HCEC 1CT (cell line): Measurements from ENCODE around the gene INPP4B.

Experiments
- DNase-seq: peaks from one replicate; pipeline ENCODE4 v3.0.0-alpha.2; 2017

INPP4B gene

DNA sequence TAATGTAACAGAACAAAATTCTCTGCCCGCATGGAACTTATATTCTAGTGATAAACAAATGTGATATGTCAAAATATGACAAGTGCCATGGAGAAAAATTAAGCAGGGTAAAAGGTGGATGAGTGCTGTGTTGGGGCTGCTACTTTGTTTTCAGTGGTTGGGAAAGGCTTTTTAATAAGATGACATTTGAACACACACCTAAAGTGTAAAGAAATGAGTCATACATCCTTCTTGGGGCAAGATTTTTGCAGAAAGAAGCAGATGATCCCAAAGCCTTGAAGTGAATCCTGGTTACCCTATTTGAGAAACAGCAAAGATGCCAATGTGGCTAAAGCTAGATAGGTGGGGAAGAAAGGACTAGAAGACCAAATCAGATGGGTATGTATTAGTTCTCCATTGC is 564.1 kb downstream of the INPP4B start:
- no peak for DNase-seq

DNA sequence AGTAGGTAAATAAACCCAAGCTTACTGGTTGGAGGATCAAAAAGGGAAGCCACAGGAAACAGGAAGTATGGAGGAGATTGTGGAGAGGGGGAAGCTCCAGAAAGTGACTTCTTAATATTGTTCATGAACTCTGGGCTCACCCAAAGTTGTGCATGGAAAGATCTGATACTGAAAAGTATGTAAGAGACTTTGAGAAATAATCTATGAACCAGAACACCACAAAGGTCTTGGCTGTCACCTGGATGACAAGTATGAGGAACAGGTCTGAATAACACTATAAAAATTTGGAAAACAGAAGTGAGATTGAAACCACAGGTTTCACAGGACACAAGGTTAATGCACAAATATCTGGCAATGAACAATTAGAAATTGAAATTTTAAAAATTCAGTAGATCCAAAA is 567.4 kb downstream of the INPP4B start:
- DNase-seq: no peak

DNA sequence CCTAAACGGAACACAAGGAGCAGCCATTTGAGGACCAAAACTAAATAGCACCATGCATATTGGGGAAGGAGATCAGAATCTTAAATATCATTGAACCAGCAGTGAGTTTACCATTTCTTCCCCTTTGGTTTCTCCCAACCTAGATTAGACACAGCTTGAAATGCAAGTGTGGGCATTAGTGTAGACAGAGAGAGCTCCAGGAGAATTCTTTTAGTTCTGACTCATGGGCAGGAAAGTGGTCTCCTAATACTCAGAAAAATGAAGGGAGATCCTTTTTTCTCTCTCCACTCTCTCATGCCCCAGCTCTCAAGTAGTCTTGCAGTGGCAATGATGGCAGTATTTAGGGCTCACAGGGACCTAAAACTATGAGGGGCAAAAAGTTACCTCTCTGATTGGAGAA is 567.9 kb downstream of the INPP4B start:
- no peak for DNase-seq

DNA sequence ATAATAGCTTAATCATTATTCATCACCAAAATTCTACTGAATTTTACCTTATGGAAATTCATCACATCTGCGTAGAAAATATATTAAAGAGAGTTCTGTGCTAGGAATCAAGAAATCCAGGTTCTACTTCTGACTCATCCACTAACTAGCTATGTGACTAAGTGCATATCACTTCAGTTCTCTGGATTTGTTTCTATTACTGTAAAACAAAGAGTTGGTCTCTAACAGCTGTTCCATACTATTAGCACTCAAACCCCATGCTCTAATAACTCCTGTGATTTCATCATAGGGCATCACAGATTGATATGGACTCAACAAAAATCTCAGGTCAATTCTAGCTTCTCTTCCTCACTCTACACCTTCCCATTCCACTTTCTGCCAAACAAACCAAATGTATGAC is 572.0 kb downstream of the INPP4B start:
- DNase-seq: peak; percentile 69

DNA sequence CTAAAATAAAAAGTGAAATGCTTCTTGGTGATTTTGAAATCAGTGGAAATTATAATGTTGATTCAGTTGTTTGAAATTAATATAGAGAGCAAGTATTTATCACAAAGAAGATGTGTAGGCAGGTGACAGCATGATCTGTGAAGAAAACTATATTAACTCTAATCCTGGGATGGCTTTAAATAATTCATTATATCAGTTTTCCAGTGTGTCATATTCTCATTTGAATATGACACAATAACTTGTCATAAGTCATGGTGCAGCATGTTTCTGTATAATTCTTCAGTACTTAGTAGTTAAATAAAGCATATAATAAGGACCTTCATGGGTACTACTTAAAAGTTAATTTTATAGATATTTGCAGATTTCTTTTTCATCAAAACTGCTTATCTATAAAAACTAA is 573.6 kb downstream of the INPP4B start:
- no peak for DNase-seq

DNA sequence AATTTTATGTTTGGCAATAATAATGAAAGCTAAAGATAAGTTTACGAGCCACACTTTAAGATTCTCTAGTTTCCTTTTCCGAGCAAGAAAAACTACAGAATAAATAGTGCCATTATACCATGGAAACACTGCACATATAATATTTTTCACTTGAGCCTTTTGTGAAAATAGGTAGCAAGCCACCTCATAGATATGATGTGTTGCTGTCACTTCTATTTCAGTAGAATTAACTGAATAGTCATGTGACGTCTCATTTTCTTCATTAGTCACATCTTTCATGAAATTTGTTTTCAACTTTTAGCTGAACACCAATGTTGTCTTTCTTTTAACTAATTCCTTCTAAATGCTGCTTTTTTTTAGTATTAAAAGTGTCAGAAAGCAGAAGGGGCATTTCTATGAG is 574.3 kb downstream of the INPP4B start:
- no peak for DNase-seq

DNA sequence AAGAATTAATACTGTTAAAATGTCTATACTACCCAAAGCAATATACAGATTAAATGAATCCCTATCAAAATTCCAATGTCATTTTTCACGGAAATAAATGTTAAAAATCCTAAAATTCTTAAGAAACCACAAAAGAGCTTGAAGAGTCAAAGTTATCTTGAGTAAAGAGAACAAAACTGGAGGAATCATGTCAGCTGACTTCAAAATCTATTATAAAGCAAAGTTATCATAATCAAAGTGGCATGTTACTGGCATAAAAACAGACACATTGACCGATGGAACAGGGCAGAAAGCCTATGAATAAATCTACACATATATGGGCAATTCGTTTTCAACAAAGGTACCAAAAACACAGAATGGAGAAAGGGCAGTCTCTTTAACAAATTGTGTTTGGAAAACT is 579.0 kb downstream of the INPP4B start:
- DNase-seq: no peak

DNA sequence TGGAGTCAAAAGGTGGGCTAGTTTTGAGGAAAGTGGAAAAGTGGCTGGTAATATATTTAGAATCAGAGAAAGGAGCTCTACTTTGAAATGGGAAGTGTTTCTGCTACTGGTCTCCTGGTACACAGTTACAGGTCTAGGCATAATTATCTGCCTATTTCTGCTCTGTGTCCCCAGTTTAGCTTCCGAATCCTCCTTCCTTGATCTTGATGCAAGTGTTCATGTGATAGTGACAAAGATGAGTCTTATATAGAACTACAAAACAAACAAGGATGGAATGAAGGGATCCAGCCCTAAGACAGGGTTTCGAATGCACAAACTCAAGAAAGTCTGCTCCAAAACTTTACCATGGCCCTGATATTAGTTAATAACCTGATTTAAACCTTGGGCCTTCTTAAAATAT is 580.2 kb downstream of the INPP4B start:
- DNase-seq: no peak

DNA sequence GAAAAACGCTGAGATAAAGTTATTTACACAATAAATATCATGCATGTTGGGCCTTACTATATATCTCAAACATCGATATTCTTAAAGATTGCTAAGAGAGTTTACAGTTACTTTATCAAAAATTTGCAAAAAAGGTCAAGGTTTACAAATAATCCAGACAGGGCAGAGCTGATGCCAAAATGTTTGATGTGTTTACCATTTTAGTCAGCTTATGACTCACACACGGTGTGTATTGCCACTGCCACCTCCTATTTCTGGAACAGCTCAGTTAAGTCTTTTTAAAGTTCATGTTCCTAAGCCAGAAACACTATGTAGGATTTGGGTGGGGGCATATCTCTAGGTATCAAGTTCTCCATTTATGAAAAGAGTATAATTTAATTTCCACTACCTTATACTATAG is 580.6 kb downstream of the INPP4B start:
- peak; percentile 46 for DNase-seq

DNA sequence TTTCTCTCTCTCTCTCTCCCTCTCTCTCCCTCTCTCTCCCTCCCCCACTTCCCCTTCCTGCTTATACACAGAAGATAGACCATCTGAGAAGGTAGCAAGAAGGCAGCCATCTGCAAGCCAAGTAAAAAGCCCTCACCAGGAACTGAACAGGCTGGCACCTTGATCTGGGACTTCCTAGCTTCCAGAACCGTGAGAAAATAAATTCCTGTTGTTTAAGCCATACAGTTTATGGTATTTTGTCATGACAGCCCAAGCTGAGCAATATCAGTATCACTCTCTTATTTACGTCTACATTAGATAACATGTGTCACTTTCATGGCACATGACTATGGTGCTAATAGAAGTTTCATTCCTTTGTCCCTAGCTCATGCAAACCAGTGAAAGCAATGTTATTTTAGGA is 581.1 kb downstream of the INPP4B start:
- DNase-seq: peak; percentile 31

DNA sequence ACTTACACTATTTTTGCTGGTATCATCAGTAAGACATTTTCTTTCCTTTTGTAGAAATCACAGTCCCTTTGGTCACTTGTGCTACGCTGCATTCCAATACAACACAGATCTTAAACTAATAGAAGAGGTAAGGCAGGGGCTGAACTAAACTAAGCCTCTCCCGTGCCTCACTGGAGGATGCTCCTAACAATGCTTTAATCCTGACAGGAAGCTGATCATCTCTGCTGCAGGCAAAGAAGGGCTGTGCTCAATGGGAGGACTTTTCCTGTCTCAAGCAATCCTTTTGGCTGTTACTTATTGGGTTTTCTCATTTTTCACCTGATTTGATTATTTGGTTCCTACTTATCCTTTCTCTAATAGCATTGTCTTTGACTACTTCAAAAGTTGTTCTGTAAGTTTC is 583.1 kb downstream of the INPP4B start:
- DNase-seq: no peak

DNA sequence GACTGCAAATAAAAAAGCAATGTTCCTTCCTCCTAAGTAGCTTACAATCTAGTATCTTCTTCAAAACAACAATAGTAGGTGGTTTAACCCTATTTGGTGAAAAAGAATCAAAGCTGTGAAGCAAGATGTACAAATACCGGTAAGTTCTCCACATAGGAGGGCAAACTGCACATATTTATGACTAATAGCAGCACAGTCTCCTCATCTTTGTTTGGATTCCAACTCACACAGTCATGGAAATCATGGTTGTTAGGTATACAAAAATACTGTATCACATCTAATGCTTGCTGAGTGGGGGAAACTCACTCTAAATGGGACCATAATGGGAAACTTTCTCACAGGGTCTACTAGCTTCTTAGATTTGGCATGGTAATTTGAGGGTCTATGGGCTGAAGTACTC is 597.2 kb downstream of the INPP4B start:
- peak; percentile 74 for DNase-seq

DNA sequence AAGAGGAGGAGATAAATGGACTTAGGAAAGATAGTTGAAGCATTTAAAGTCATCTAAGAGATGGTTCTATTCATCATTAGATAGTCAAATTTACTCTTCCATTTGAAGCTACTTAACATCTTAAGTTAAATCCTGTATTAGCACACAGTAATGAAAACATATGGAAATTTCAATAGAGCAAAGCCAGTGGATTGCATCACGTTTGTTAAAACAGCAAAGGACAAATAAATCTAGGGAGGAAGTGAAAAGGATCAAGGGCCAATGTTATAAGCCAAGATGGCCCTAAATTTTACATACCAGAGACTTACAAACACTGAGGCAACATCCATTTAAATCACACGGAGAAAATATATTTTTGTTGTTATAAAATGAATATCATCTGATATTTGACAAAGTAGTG is 602.8 kb downstream of the INPP4B start:
- no peak for DNase-seq

DNA sequence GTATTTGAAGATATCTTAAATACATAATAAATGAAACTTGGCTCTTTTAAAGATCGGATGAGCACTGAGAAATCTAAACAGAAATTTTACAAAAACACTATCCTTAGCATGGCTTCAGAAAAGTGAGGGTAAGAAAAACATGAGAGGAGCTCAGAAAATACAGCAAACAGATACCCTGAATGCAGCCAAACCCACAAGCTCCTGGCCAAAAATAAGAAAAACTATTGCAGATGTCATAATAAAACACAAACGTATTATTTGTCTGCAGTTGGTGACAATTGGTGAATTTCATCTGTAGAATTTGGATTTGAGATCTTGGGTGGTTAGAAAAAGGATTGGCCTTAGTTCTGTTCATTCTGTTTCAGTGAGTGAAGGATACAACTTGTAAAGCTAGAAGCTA is 603.9 kb downstream of the INPP4B start:
- DNase-seq: no peak

DNA sequence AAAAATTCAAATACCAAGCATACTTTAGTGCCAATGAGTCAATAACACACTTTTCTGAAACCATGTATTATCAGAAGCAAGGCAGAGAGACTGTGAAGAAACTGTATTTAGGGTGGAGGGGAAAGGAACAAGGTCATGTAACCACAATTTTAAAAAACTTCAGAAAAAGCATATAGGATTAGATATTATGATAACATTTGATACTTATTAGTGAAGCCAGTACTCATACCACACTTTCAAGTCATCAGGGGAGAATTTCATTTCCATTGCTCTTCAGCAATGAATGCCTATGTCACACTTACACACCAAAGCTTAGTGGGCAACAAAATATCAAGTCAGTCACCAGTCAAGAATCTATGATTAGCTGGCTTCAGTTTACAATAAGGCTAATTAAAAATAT is 607.5 kb downstream of the INPP4B start:
- DNase-seq: peak; percentile 56

DNA sequence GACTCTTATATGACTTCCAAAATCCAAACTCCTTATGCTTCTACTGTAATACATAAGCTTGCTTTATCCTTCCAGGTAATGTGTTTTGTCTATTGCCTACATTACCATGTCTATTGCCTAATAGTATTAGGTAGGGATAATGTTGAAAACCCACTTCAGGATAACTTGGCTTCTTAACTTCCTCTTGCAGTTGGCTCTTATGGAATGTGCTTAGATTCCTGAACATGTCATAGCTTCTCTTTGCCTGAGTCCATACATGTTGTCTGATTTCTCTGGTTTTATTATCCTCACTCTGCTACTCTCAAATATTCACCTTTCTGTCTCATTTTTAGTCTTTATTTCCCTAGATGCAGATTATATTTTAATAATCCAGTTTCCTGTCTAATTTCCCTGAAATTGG is 609.8 kb downstream of the INPP4B start:
- no peak for DNase-seq

DNA sequence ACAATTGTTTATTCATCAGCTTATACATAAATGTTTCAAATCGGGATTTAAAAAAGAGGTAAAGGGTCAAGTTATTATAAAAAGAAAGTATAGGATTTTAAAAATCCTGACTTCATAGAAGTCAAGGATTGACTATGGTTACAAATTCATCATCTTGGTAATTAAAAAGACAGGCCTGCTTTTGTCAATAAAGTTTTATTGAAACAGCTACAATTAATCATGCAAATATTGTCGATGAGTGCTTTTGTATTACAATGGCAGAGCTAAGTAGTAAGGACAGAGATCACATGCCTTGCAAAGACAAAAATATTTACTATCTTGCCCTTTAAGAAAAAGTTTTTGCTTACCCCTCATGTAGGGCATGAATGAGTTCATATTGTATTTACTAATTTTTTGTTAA is 614.3 kb downstream of the INPP4B start:
- DNase-seq: no peak

DNA sequence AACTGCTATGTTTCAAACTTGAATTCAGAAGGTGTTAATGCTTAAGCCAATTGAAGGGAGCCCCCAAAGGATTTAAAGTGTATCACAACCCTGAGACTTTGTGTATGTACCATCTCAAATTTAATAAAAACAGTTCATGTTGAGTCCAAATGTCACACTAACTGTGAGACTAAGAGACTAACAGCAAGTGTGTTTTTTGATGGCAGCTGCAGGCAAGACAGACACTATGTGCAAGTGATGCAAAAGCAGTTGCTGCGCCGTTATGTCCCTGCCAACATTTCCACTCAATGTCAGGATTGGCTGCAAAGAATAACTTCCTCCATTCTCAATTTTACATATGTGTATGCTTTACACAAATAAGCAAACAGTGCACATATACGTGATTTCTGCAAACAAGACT is 615.1 kb downstream of the INPP4B start:
- no peak for DNase-seq

DNA sequence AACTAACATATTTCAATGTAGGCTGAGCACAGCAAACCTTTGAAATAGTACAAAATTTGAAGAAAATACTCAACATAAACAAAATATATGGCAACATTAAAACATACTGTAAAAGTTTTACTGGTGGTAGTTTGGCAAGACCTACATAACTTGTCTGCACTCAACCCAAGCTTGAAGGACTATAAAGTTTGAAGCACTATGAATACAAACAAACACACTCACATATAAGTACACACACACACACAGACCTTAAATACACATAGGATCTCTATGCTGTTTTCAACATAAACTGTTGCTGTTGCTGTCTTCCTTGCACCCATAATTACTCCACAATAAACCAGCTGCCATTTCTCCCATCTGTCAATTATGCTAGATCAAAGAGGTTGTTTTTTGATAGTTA is 620.1 kb downstream of the INPP4B start:
- no peak for DNase-seq

DNA sequence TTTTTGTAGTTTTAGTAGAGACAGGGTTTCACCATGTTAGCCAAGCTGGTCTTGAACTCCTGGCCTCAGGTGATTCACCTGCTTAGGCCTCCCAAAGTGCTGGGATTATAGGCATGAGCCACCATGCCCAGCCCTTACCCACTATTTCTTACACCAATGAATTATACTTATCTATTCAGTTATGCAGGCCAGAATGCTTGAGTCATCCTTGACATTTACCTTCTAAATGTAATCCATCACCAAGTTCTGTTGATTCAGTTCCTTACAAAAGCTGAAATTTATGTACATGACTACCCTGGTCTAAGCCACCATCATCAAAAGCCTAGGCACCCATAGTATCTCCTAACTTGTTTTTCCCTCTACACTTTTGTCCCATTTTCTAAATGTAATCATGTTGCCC is 624.0 kb downstream of the INPP4B start:
- no peak for DNase-seq

DNA sequence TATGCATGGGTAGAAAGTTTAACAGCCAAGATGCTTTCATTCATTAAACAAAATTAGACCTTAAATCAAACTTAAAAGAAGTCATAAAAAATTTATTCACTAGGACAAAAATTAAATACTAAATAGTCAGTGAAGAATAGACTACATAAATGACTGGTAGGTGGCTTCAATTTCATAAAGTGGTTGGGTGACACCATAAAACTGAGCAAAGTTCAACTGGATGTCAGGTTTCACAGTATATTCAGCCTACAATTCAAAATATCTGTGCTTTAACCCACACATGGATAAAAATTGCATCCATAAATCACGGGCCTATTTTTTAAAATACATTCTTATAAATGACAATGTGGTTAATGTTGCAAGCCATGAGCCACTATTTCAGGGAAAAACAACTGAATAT is 627.4 kb downstream of the INPP4B start:
- DNase-seq: no peak

DNA sequence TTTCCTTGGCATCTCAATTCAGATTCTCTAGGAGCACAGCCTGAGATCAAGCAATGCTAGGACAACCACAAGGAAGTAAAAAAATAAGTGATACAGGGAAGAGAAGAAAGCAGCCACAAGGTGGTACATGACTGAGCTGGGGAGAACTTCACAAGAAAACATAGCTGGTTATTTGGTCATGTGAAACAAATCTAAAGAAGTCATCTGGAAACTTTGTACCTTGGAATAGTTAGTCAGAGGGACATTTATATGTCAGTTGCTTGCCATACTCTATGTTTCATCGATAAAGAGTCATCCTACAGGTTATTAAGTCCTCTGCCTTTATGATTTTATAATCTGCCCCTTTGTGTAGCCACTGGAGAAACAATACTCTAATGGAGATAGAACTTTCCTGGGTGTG is 634.7 kb downstream of the INPP4B start:
- no peak for DNase-seq

DNA sequence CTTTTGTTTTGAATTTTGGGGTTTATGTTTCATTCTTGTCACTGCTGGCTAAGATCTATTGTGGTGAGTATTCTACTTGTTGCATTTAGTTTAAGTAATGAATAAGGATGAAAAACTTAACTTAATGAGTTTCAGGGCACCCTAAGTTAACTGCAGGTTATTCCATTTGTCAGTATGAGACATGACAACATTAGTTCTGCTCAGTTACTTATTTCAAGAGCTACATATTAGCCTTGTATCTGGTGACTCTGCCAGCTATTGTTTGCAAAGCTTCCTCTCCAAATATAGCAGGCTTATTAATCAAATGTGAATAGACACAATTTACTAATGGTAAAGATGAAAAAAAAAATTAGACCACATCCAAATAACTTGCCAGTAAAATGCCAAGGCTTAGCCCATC is 642.6 kb downstream of the INPP4B start:
- DNase-seq: no peak

DNA sequence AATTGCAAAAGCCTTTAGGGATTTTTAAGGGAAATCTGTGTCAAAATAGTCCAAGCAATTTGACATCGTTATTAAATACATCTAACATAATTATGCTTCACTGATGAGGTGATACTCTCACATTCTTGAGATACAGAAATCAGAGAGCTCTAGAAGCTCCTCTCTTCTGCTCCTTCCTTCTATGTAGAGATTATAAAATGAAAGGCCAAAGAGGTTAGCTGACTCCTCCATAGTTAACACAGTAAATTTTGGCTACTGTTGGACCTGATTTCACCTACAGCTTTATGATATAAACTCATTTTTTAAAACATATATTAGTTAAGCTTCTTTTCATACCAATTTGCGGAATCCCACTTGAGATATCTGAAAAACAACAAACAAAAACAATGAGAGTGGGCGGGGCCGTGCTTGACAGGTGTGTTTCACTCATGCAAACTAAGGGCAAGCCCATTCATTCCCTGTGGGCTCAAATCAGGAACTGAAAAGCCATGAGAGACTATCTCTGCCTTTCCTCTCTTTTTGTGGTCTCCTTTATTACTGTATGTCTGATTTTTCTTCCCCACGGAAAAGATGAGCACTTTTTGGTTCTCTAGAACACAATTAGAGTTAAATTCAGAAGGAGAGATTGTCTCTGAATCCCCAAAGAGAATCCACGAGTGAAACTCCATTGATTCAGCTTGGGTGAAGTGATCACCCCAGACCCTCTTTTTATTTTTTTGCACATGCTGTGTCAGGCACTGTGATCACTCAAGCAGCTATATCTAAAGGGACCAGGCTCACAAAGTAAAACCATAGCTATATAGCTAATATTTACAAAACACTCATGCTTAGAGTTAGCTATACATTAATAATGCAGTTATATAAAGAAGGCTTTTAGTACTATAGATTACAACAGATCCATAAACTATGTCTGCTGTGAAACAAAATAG is 643.4 kb downstream of the INPP4B start:
- DNase-seq: no peak

DNA sequence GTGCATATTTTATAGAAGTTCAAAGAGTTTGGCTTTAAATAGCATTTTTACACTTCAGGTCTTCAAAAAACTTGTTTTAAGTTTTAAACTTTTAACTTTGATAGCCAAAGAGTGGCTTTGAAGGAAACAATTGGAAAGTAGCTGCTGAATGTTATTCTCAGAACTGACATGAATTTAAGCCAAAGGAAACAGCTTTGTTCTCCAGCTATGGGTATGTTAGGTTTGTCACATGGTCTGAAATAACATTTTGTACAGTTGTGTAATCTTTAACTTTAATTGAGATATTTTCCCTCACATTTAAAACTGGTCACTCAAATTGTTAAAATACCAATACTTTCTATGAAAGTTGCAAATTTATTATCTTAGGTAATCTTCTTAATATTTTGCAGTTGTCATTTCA is 645.1 kb downstream of the INPP4B start:
- DNase-seq: no peak
